A673 (cell line): ENCODE data around the gene STAU1. TPM values are rescaled to one million over a fixed set of nuclear protein-coding genes. Genes with fewer than 3 reads are reported as not detected.
"Not testable (repeated sequence)": the region's sequence is repeated elsewhere in the genome, so short reads cannot be mapped to it uniquely, and the experiment has no call there.

Source experiments
- BruUV-seq: library from RNA; stranded (reverse); fragments of 400-500 nt; replicated peaks from 2 replicates; lab custom pipeline; 2021; lab: Mats Ljungman, UMichigan
- CTCF ChIA-PET: fragments of 300-600 bp; sonication (Branson Sonifier 250); formaldehyde crosslinking; loops from one replicate; lab custom pipeline; 2022; ENCODE audit warnings: antibody characterized with exemption; lab: Charles Lee
- POLR2A ChIA-PET: fragments of 300-600 bp; sonication (Branson Sonifier 250); formaldehyde crosslinking; loops from one replicate; lab custom pipeline; 2022; ENCODE audit warnings: antibody characterized with exemption; ENCODE audit not compliant: low non-redundant PET; lab: Charles Lee
- DNase-seq: peaks from one replicate; pipeline ENCODE4 v3.0.0-alpha.2; 2015; ENCODE audit warnings: low spot score
- H3K27ac ChIP-seq: fragments of 200-600 bp; sonication (generic); 2 replicates; pipeline ENCODE4 v1.5.1; 2016; ENCODE audit warnings: mixed run types, low read depth, mild to moderate bottlenecking, mixed read lengths, antibody characterized with exemption, low read length; ENCODE audit not compliant: poor library complexity, severe bottlenecking
- H3K27me3 ChIP-seq: fragments of 200-600 bp; sonication (generic); replicated peaks from 2 replicates; pipeline ENCODE4 v1.6.1; 2017; ENCODE audit warnings: mixed run types, low read depth, mild to moderate bottlenecking, mixed read lengths, antibody characterized with exemption, low read length; ENCODE audit not compliant: insufficient read depth, poor library complexity
- H3K36me3 ChIP-seq: fragments of 200-600 bp; sonication (generic); 2 replicates; pipeline ENCODE4 v1.6.1; 2016; ENCODE audit warnings: mixed run types, mild to moderate bottlenecking, mixed read lengths, antibody characterized with exemption, low read length; ENCODE audit not compliant: insufficient read depth, poor library complexity, severe bottlenecking
- H3K4me1 ChIP-seq: fragments of 200-600 bp; sonication (generic); 2 replicates; pipeline ENCODE4 v1.6.1; 2017; ENCODE audit warnings: mixed run types, mild to moderate bottlenecking, mixed read lengths, antibody characterized with exemption, low read length; ENCODE audit not compliant: insufficient read depth, poor library complexity, severe bottlenecking
- H3K4me3 ChIP-seq: fragments of 200-600 bp; sonication (generic); 2 replicates; pipeline ENCODE4 v1.5.1; 2016; ENCODE audit warnings: low read depth, mixed run types, mild to moderate bottlenecking, mixed read lengths, low read length; ENCODE audit not compliant: poor library complexity, severe bottlenecking
- H3K9me3 ChIP-seq: fragments of 200-600 bp; sonication (generic); 2 replicates; pipeline ENCODE4 v1.6.1; 2016; ENCODE audit warnings: mixed run types, low read depth, mild to moderate bottlenecking, mixed read lengths, antibody characterized with exemption, low read length; ENCODE audit not compliant: poor library complexity, severe bottlenecking
- EZH2 ChIP-seq: fragments of 200-600 bp; sonication (generic); IDR thresholded peaks from 2 replicates; pipeline ENCODE4 v1.6.1; 2017; ENCODE audit warnings: borderline replicate concordance, low read depth, mild to moderate bottlenecking, mixed read lengths, antibody characterized with exemption, low read length; ENCODE audit not compliant: poor library complexity, severe bottlenecking
- intact Hi-C: fragments of 100-400 bp; cut with micrococcal nuclease; formaldehyde crosslinking; loops from one replicate; pipeline ENCODE4 v1.10.0; 2022; ENCODE audit not compliant: unreplicated experiment
- total RNA-seq: library from RNA; stranded (reverse); gene quantifications from 2 replicates; pipeline ENCODE4 v1.2.3, GENCODE V29; 2021
- TF ChIP-seq, protein P1 (sequence below): fragments of 300-800, 200-600 bp; sonication (generic); conservative IDR thresholded peaks from 2 replicates; pipeline ENCODE4 v1.5.1; 2017; ENCODE audit warnings: low read depth, mild to moderate bottlenecking, antibody characterized with exemption, low read length, moderate library complexity, mixed read lengths

Gene STAU1
- total RNA-seq, 1 experiment from 2014 or later = 104 TPM

DNA sequence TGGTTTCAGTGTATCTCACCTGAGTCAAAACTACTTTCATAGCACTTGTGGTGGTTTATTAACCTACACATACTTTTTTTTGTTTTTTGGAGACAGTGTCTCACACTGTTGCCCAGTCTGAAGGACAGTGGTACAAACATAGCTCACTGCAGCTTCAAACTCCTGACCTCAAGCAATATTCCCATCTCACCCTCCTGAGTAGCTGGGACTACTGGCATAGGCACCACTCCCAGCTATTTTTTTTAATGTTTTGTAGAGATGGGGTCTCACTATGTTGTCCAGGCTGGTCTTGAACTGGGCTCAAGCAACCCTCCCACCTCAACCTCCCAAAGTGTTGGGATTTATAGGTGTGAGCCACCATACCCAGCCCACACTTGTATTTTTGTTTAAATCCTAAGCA is 49.7 kb downstream of the STAU1 start:
- Histone ChIP-seq H3K4me1 (no peaks in the 10 kb centered on the region), H3K36me3 (peaks cover 8% of the 10 kb centered on the region), H3K9me3 (no peaks in the 10 kb centered on the region), H3K4me3 (no peak overlapping the region), H3K27ac (no peak overlapping the region), H3K27me3 (no peaks in the 10 kb centered on the region)
- BruUV-seq = no TSS peak
- DNase-seq = no peak
- no peak for TF ChIP-seq EZH2
- TF ChIP-seq, protein P1, sequence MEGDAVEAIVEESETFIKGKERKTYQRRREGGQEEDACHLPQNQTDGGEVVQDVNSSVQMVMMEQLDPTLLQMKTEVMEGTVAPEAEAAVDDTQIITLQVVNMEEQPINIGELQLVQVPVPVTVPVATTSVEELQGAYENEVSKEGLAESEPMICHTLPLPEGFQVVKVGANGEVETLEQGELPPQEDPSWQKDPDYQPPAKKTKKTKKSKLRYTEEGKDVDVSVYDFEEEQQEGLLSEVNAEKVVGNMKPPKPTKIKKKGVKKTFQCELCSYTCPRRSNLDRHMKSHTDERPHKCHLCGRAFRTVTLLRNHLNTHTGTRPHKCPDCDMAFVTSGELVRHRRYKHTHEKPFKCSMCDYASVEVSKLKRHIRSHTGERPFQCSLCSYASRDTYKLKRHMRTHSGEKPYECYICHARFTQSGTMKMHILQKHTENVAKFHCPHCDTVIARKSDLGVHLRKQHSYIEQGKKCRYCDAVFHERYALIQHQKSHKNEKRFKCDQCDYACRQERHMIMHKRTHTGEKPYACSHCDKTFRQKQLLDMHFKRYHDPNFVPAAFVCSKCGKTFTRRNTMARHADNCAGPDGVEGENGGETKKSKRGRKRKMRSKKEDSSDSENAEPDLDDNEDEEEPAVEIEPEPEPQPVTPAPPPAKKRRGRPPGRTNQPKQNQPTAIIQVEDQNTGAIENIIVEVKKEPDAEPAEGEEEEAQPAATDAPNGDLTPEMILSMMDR = no peak
- ChIA-PET CTCF (interaction anchor here (0.7 kb wide), 1 partner anchor 123 kb away, joined by 6 read pairs; no protein-coding TSS in a partner anchor), POLR2A (no interaction called here)
- intact Hi-C loops = loop anchor here (10.0 kb wide), 1 partner anchor 186 kb away; no protein-coding TSS in a partner anchor

DNA sequence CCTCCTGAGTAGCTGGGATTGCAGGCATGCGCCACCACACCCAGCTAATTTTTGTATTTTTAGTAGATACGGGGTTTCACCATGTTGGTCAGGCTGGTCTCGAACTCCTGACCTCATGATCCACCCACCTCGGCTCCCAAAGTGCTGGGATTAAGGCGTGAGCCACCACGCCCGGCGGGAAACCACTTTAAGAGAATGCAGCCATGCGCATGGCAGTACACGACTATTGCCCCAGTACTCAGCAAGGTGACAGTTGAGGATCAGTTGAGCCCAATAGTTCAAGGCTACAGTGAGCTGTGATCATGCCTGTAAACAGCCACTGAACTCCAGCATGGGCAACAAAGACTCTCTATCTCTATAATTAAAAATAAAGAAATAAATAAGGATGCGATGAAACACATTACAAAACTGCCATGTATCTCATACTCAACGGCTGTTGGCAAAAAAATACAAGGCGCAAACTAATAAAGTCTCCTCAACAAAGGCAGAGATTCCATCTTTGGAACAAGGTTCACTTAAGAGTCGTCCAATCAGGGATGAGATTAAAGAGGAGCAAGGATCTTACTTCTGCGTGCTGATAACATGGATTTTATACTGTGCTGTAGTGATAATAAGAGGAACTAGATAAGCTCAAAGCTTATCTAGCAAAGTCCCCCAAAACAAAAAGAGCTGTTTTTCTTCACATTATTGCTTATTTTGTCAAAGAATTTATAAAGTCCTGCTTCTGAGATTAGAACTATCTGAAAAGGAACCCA is 51.1 kb downstream of the STAU1 start:
- BruUV-seq = no TSS peak
- intact Hi-C loops = loop anchor here (10.0 kb wide), 1 partner anchor 188 kb away; no protein-coding TSS in a partner anchor
- Histone ChIP-seq H3K9me3 (no peaks in the 10 kb centered on the region), H3K4me3 (no peak overlapping the region), H3K27me3 (no peaks in the 10 kb centered on the region), H3K27ac (no peak overlapping the region), H3K36me3 (peaks cover 13% of the 10 kb centered on the region), H3K4me1 (no peaks in the 10 kb centered on the region)
- CTCF ChIA-PET = interaction anchor here (0.6 kb wide), 1 partner anchor 82 kb away, joined by 7 read pairs; the partner anchor contains the start of gene DDX27
- POLR2A ChIA-PET = no interaction called here
- no peak for TF ChIP-seq EZH2
- TF ChIP-seq, protein P1 = no peak
- DNase-seq = no peak

DNA sequence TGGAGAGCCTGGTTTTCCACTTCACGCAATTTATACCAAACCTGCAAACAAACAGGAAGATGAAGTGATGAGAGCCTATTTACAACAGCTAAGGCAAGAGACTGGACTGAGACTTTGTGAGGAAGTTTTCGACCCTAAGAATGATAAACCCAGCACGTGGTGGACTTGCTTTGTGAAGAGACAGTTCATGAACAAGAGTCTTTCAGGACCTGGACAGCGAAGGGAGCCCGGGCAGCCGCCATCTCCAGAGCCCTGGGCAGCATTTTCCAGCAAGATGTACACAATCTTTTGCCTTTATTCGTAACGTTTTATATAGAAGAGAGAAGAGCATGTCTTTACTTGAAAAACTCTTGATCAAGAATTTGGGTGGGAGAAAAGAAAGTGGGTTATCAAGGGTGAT is 53.3 kb downstream of the STAU1 start:
- intact Hi-C loops = loop anchor here (10.0 kb wide), 1 partner anchor 190 kb away; no protein-coding TSS in a partner anchor
- H3K27ac ChIP-seq, POLR2A ChIA-PET, CTCF ChIA-PET, H3K4me1 ChIP-seq, BruUV-seq, H3K9me3 ChIP-seq, H3K4me3 ChIP-seq, H3K27me3 ChIP-seq, DNase-seq: not testable (repeated sequence)
- peaks cover 17% of the 10 kb centered on the region for H3K36me3 ChIP-seq
